Embryonic facial prominence (tissue), 1 donor: ENCODE data around the gene ZNF584.

Experiments
- DNase-seq: peaks from one replicate; pipeline ENCODE4 v3.0.0-alpha.2; 2016; ENCODE audit errors: extremely low spot score

The ZNF584 gene

DNA sequence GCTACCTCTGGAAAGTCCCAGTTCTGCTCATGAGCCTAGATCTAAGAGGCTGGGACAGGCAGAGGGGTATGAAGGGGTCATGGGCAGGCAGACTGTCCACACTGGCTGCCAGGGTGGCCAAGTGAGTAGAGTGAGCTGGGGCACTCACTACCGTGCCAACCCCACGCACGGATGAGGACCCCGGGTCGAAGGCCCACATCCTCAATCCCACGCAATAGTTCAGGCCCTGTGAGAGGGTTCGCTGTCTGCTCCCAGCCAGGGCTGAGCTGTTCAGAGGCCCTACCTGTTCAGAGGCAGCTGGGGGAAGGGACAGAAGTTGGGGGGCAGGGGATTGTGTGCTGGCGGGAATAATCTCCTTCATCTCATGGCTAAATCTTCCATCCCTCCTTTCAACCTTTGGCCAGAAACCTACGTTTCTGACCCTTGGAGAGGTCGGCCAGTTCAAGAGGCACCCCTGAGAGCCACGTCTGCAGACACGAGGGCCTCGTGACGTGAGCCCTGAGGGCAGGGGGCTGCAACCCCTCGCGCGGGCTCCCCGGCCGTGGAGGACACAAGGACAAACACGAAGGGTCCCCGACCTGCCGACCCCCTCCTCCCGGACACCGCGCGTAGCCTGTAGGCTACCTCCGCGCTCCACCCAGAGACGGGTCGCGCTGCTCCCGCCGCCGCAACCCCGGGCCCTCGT, 22.4 kb upstream of the ZNF584 start:
- DNase-seq = no peak

DNA sequence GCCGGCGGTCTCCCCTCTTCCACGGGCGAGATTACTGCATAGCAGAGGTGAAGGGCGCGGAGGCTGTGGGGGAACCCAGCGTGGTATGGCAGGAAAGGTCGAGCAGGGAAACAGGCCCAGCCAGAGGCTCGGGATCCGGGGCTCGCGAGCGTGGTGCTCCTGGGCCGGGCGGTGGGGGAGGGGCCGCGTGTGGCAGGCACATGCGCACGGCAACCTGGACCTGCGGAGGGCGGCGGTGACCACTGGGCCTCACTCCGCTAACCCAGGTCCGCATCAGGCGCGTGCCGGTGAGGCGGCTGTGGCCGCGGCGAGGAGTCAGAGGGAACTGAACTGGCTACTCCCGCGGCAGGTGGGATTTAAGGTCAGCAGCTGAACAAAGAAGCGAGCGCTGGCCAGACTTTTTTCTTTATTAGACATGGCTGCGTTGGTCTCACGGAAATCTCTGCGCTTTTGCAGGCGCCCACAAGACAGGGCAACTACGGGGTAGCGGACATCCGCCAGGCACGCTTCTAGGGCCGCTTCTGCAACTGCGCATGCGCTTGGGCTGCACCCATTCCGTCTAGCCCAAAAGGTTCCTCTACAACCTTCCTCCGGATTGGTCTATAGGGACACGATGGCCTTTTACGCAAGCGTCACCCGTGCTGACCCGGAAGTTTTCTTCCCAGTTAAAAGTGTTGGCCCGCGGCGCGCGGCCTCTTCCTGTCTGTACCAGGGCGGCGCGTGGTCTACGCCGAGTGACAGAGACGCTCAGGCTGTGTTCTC, 21.7 kb upstream of the ZNF584 start, which contains the start of gene RPS5:
TSS of gene RPS5 (plus strand) at position 694 of the 762 bp plus-strand sequence. CDS start 869 bp downstream, outside the sequence.
- DNase-seq = peak; percentile 98

DNA sequence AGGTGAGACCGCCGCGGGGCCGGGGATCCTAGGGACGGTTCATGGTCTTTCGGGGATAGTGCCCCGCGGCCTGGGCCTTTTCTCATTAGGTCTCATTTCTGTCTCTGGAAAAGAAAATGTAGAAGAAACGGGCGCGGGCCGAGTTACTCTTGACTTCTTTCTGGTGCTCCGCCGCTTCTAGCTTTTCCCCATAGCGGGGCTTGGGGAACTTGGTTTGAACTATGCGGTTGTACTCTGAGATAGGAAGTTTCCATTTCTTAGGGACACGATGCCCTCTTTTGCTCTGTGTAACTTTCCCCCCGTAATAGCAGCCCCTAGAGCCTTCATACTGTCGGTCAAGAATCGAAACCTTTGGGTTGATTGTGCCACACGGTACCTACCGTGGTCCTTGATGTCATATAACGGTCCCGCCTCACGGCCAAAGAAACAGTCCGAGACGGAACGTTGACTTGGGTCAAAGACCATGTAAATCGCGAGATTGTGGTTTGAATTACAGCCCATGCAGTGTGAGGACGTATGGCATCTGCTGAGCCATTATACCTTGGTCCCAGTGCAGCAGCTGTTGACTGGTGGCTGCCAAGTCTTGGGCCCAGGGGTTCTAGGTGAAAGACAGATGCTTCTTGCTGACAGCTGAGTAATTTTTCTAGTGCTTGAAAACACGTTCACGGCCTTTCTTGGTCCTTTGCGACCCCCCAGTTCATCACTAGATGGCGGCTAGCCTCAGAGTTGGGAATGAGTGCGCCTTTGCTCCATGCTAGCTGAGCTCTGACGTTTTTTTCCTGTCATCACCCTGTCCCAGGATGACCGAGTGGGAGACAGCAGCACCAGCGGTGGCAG, 20.9 kb upstream of the ZNF584 start:
- no peak for DNase-seq

DNA sequence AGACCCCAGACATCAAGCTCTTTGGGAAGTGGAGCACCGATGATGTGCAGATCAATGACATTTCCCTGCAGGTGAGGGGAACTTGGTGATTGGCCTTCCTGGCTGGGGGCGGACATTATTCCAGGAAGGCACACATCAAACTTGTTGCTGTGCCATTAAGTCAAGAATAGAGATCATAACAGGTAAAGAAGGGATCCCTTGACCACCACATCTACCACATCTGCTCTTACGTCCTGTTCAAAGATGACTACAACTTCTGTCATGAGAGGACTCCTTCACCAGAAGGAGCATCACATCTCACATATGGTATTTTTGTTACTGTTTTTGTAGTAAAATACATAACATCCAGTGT, 20.3 kb upstream of the ZNF584 start:
- no peak for DNase-seq

DNA sequence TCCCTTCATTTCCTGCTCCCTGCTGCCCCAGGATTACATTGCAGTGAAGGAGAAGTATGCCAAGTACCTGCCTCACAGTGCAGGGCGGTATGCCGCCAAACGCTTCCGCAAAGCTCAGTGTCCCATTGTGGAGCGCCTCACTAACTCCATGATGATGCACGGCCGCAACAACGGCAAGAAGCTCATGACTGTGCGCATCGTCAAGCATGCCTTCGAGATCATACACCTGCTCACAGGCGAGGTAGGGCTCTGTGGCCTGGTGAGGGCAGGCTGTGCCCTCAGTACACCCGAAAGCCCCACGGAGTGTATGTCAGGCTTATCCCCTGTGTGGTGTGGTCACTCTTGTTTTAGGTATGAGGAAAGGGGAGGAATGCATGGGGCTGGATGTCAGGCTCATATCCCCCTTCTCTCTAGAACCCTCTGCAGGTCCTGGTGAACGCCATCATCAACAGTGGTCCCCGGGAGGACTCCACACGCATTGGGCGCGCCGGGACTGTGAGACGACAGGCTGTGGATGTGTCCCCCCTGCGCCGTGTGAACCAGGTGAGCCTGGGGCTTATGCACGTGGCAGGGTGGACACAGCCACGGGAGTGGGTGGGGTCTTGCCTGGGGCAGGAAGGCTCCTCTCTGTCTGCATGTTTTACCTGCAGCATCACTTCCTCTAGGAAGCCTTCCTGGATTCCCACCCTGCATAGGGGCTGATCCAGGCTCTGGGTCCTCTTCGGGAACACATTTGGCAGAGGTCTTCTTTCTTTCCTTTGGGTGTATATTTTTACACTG, 15.3 kb upstream of the ZNF584 start:
- DNase-seq = no peak

DNA sequence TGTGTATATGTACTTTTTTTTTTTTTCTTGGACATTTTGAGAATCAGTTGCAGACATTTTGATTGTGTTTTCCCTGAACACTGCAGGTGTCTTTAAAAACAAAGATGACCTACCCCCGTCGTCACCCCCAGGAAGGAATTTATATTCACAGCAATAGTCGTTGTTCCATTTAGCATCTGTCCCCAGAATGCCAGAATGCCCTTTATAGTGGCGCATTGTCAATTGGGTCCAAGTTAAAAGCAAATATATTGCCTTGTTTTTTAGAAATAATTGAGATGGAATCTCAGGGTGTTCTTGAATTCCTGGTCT, 14.8 kb upstream of the ZNF584 start:
- no peak for DNase-seq

DNA sequence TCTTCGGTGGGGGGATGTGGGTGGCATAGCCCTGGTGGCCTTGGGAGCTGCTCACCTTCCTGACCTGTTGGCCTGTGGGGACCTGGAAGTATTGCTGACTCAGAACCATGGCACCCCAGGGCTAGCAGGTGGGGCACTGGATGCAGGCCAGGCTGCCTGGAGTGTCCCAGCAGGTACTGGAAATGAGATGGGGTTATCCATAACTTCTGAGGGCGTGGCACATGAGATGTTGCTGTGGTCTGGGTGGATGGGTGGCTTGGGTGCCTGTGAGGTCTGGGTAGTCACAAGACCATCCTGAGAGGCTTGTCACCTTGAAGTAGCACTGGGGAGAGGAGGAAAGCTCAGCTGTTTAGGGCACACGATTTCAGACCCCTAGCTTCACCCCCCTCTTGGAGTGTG, 13.6 kb upstream of the ZNF584 start:
- no peak for DNase-seq

DNA sequence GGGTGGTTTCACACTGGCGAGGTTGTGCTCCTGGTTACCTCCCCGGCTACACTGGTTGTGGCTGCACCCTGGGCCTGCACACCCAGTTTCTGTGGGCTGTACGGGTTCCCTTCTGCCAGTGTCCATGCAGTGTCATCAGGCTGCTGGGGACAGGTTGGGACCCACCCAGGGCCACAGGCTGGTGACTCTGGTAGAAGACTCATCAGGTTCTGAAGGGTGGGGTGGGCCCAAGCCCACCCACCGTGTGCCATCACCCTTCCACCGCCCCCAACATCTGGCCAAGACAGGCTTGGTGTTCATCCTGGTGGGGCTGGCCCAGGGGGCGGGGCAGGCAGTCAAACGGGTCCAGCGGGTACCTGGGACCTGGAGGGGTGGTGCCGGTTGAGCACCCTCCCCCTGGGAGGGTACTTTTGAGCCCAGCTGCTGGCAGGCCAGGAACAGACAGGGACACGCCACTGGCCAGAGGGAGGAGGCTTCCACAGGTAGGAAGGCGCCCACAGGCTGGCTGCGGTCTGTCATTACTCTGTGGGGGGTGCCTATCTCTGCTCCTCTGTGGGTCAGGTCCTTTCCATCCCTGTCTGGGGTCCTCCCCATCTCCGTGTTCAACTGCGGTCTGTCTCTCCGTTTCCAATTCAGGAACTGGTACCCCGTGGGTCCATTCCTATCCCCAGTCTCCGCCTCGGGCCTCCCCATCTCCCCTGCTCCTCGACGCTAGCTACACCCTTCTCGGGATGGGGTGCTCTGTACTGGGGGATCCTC, 13.1 kb upstream of the ZNF584 start, which contains the start of gene RNF225:
TSS of gene RNF225 (plus strand) at position 437 of the 759 bp plus-strand sequence. CDS start 434 bp downstream, outside the sequence.
- no peak for DNase-seq

DNA sequence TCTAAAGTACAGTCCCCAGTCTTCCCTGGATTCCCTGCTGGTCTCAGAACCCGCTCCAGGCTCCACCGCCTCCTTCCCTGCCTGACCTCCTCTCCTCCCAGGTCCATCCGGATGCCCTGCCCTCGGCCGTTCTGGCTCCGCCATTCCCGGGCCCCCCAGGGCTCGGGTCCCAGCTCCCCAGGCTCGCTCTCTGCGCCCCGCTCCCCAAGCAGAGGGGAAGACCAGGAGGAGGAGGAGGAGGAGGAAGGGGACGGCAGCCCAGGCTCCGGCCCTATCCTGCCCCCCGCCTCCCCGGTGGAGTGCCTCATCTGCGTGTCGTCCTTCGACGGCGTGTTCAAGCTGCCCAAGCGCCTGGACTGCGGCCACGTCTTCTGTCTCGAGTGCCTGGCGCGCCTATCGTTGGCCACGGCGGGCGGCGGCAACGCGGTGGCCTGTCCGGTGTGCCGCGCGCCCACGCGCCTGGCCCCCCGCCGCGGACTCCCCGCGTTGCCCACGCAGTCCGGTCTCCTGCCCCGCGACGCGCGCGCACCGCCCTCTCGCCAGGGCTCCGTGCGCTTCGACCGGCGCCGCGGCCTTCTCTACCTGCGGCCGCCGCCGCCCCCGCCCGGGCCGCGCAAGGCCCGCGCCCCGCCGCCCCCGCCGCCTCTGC, 12.3 kb upstream of the ZNF584 start:
- DNase-seq = no peak

DNA sequence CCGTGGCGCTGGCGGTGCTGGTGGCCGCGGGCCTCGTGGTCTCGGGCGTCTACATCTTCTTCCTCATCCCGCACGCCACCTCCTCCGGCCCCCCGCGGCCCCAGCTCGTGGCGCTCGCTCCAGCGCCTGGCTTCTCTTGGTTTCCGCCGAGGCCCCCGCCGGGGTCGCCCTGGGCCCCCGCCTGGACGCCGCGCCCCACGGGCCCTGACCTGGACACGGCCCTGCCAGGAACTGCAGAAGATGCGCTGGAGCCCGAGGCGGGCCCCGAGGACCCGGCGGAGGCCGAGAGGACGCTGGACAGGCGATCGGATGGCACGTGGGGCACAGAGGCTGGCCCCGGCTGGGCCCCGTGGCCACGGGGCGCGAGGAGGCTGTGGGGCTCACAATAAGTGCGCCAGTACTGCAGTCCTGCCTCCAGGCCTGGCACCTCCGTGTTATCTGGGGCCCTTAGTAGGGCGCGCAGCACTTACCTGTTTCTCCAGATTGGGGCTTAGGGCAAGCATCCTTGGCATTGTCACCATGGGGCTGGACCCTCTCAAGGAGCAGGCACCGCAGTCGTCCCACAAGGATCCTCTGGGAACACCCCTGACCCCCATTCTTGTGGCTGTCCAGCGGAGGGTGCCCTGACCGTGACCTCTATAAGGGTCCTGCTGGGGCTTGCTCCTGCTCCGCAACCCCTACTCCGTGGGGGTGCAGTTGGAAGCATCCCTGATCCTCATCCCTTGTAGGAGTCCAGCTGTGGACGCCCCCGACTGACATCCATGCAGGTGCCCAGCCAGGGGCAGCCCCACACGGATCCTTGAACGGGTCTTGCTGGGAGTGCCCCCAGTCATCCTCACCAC, 11.5 kb upstream of the ZNF584 start:
- DNase-seq = no peak

DNA sequence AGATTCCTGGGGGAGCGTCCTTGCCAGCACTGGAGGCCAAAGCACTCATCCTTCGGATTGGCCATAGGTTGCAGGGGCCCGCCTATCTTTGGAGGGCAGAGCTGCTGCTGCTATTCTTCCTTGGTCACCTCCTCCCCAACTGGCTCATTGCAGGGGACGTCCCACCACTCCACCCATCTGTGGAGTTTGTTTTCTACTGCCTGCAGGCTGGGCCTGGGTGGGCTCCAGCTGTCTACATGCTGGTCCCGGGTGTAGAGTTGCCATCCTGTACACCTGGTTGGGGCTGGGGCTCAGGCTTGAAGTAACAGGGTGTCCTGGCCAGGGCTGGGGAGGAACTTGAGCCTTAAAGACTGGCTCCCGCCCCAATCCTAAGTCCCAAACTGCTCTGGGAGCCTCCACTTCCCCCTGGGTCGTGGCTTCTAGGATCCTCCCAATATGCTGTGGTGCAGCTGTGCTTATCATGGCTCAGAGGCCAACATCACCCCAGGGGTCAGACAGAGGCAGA, 10.9 kb upstream of the ZNF584 start:
- DNase-seq = no peak

DNA sequence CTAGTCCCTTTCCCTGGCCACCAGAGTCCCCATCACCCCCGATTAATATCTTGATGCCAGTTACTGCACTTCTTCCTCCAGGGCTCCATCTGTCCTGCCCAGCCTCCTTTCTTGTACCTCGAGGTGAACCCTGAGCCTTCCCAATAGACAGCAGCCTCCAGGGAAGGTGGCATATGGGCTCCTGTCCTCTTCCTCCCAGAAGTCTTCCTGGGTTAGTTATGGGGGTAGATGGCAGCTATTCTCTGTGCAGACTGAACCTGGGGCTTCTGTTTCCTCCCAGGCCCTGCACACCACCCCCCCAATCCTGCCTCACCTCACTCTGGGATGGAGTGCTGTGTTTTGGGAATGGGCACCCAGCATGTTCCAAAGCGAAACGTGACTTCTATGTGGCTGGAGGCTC, 10.4 kb upstream of the ZNF584 start:
- no peak for DNase-seq

DNA sequence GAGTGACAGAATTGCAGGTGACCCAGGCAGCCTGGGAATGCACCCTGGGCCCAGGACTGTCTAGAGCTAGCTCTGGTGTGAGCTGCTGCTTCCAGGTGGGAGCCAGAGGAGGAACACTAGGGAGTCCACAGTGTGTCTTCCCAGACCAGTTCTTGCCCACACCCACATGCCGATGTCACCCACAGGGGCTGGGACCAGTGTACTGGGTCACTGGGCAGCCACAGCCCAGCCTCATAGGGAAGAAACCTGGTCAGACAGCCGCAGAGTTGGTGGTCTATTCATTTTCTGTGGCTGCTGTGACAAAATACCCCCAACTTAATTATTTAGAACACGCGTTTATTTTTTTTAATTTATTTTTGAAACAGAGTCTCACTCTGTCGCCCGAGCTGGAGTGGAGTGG, 9.9 kb upstream of the ZNF584 start:
- DNase-seq = no peak

DNA sequence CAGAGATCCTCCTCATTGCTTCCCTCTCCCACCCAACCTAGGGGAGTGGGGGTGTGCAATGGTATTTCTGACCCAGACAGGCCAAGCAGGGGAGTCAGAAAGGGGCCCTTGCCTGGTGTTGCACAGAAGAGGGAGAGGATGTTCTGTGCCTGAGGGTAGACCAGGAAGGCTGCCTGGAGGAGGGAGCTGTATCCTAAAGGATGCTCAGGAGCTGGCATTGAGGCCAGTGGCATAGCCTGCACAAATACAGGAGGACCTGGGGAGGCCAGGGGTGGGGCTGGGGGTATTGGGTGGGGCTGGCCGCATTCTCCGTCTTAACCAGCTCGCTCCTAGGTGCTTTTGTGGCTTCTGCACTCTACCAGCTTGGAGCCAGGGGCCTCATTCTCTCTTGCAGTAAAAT, 8.5 kb upstream of the ZNF584 start:
- DNase-seq = no peak

DNA sequence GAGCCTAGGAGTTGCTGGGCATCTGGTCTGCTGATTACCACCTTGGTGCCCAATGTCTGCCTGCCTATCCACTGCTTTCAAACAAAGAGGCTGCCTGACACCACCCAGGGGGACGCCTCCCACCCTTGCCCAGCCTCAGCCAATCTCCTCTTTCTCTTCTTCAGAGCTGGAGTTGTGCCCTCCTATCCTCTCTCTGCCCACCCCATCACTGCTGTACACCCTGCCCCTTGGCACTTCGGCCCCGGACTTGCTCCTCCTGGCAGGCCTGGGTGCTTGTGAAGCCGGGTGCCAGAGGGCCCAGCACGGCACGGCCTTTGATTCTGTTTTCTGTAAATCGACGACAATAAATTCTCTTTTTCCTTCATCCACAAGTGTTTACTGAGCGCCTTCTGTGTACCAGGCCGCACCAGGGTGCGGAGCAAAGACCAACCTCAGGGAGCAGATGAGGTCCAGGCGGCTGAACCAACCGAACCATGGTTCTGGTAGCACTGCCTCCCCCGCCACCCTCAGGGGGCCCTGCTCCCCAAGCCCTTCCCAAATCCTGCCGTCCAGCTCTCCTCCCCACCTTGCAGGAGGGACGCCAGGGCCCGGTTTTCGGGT, 8.0 kb upstream of the ZNF584 start:
- DNase-seq = no peak

DNA sequence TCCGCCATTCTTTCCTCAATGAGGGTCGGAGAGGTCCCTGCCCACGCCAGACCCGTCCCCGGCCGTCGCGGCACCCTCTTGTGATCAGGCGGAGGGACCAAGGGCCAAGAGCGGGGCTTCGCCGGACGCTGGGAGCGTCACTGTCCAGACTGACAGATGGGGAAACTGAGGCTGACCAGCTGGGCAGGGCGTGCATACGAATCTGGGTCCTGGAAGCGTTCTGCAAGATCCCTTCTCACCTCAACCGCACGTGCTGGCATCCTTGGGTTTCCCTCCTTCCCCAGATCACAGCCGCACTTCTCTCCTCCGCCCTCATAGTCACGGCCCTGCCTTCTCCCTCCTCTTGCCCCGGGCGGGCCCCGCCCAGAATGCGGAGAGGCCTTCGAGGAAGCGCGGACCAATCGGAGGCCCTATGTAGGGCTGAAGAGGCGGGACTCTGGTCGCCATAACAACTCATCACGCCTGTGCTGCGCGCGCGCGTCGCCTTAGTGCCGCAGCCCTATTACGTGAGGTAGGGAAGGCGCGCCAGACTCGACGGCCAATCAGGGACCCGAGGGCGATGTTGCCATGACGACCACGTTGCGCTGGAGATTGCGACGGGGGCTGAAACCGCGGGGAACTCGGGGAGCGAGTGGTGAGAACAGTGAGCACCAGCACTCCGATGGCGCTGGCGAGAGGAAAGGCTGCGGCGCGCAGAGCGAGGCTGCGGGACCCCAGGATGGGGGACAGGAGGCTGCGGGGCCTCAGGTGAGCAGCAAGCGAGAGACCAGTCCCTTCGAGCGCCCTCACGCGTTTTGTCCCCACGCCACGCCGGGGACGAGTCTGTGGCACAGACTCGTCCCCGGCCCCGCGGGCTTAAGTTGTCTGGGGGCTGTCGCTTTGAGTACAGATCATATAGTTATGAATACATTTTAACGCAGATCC, 7.3 kb upstream of the ZNF584 start:
- peak; percentile 99 for DNase-seq

DNA sequence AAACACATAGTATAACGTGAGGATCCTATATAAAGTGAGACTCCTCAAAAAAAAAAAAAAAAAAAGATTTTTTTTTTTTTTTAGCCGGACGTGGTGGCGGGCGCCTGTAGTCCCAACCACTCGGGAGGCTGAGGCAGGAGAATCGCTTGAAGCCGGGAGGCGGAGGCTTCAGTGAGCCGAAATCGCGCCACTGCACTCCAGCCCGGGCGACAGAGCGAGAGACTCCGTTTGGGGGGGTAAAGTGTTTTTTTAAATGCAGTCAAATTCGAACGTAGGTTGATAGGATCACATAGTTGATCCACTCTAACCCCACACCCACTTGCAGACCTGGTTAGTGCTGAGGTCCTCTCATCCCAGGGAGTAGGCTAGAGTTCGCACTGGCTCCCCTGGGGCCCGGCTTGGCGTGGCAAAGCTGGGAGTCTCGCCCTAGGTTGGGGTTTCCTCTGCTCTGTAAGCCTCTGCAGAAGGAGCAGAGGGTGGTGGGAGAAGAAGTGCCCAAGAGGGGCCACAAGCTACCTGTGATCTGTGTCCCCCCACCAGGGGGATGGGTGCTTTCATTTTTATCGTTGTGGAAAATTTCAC, 6.5 kb upstream of the ZNF584 start:
- no peak for DNase-seq
